Endothelial cell of umbilical vein (primary cell): Measurements from ENCODE around the gene CARS1.

Experiments
- EZH2 ChIP-seq: IDR thresholded peaks from 2 replicates; pipeline ENCODE4 v1.6.1; 2012; ENCODE audit warnings: borderline replicate concordance, low read depth, mild to moderate bottlenecking, moderate library complexity, low read length, inconsistent platforms; ENCODE audit not compliant: severe bottlenecking
- GATA2 ChIP-seq: IDR thresholded peaks from 2 replicates; pipeline ENCODE4 v1.7.0; 2011; ENCODE audit warnings: low read depth, mild to moderate bottlenecking, moderate library complexity, mixed read lengths, low read length; ENCODE audit not compliant: insufficient read length, insufficient read depth
- JUN ChIP-seq: IDR thresholded peaks from 2 replicates; pipeline ENCODE4 v1.6.1; 2011; ENCODE audit warnings: borderline replicate concordance, low read depth; ENCODE audit not compliant: insufficient read length, insufficient read depth
- POLR2A ChIP-seq: IDR thresholded peaks from 2 replicates; pipeline ENCODE4 v1.6.1; 2012; ENCODE audit warnings: low read depth, mild to moderate bottlenecking, control low read depth, low read length
- TF ChIP-seq, protein P1 (sequence below), 2 donors: IDR thresholded peaks; 1 replicate in 1 of 2; 2 replicates in 1 of 2; pipeline ENCODE4 v1.5.1; 2011; ENCODE audit warnings: low read length in 2 of 2, mild to moderate bottlenecking in 2 of 2, moderate library complexity in 2 of 2, control low read depth in 1 of 2, inconsistent platforms in 1 of 2, low read depth in 1 of 2; ENCODE audit not compliant: insufficient read depth in 1 of 2; ENCODE audit errors: extremely low read depth in 1 of 2

- no peak for TF ChIP-seq GATA2
- TF ChIP-seq POLR2A: no peak
- no peak for TF ChIP-seq EZH2
- TF ChIP-seq, protein P1, sequence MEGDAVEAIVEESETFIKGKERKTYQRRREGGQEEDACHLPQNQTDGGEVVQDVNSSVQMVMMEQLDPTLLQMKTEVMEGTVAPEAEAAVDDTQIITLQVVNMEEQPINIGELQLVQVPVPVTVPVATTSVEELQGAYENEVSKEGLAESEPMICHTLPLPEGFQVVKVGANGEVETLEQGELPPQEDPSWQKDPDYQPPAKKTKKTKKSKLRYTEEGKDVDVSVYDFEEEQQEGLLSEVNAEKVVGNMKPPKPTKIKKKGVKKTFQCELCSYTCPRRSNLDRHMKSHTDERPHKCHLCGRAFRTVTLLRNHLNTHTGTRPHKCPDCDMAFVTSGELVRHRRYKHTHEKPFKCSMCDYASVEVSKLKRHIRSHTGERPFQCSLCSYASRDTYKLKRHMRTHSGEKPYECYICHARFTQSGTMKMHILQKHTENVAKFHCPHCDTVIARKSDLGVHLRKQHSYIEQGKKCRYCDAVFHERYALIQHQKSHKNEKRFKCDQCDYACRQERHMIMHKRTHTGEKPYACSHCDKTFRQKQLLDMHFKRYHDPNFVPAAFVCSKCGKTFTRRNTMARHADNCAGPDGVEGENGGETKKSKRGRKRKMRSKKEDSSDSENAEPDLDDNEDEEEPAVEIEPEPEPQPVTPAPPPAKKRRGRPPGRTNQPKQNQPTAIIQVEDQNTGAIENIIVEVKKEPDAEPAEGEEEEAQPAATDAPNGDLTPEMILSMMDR (IDR thresholded peaks at IDR 0.05; ENCODE audit: extremely low read depth in 1 of 2, insufficient read depth in 1 of 2, low read depth in 1 of 2, low read length in 2 of 2): peak; percentile 27 to 29
- peak; percentile 67 for TF ChIP-seq JUN
Measured at GRCh38 chr11:3049430-3050243, 7.6 kb downstream of the CARS1 start.
